ENCODE results near the gene GPHN. TPM values are rescaled to one million over a fixed set of nuclear protein-coding genes. Genes with fewer than 3 reads are reported as not detected.

The GPHN gene
- total and polyA plus RNA-seq, 7 donors = 8.1 to 39.7 (median 22.3) TPM

GRCh38 chr14:66606826-66607225 is 98.9 kb downstream of the GPHN start:
- 90 to 95% (median 93%) methylated on average over 2 of the region's 2 CpGs for WGBS, 3 donors
- no peak for DNase-seq
- Histone ChIP-seq H3K27me3 (ENCODE audit: insufficient read depth in 3 of 3, low read length in 2 of 3) (no peaks in the 10 kb centered on the region), H3K4me1 (peaks cover 3% of the 10 kb centered on the region), H3K36me3 (ENCODE audit: insufficient read depth in 1 of 2, low read depth in 1 of 2) (no peaks in the 10 kb centered on the region), H3K4me3 (no peak overlapping the region), H3K9me3 (no peaks in the 10 kb centered on the region), H3K27ac (no peak overlapping the region)
- ATAC-seq = no peak
- no peak for TF ChIP-seq CTCF (IDR thresholded peaks at IDR 0.05)
- intact Hi-C loops (cut with DNase I) = no loop called here

- no peaks in the 10 kb centered on the region for H3K9me3 ChIP-seq
- H3K27ac ChIP-seq = no peak overlapping the region
- DNase-seq = no peak
- no peaks in the 10 kb centered on the region for H3K36me3 ChIP-seq (ENCODE audit: insufficient read depth in 1 of 2, low read depth in 1 of 2)
- H3K27me3 ChIP-seq (ENCODE audit: insufficient read depth in 3 of 3, low read length in 2 of 3) = no peaks in the 10 kb centered on the region
- ATAC-seq = peak in 1 of 4 donors; percentile 29
- H3K4me3 ChIP-seq = no peak overlapping the region
- peak; percentile 17 for TF ChIP-seq CTCF (IDR thresholded peaks at IDR 0.05)
- intact Hi-C loops (cut with DNase I) = no loop called here
- peaks cover 3% of the 10 kb centered on the region for H3K4me1 ChIP-seq
- WGBS, 3 donors = 76 to 82% (median 82%) methylated on average over 4 of the region's 4 CpGs
These were observed 102.2 kb downstream of the GPHN start for GRCh38 chr14:66610154-66610563.

- intact Hi-C loops (cut with DNase I) = no loop called here
These were observed 105.4 kb downstream of the GPHN start for GRCh38 chr14:66613344-66613743.

GRCh38 chr14:66619952-66620351 is 112.0 kb downstream of the GPHN start:
- TF ChIP-seq CTCF (IDR thresholded peaks at IDR 0.05) = no peak
- H3K27me3 ChIP-seq (ENCODE audit: insufficient read depth in 3 of 3, low read length in 2 of 3) = no peaks in the 10 kb centered on the region
- no peak overlapping the region for H3K27ac ChIP-seq
- intact Hi-C loops (cut with DNase I) = no loop called here
- no peaks in the 10 kb centered on the region for H3K36me3 ChIP-seq (ENCODE audit: insufficient read depth in 1 of 2, low read depth in 1 of 2)
- peaks cover 6% of the 10 kb centered on the region for H3K4me1 ChIP-seq
- WGBS, 3 donors = 94 to 99% (median 98%) methylated on average over 2 of the region's 2 CpGs
- H3K4me3 ChIP-seq = no peak overlapping the region
- ATAC-seq (no peak), DNase-seq (no peak)
- H3K9me3 ChIP-seq = peaks cover 16% of the 10 kb centered on the region

More at GRCh38 chr14:66613344-66613743, 105.4 kb downstream of the GPHN start:
- no peak overlapping the region for H3K4me3 ChIP-seq
- H3K36me3 ChIP-seq (ENCODE audit: insufficient read depth in 1 of 2, low read depth in 1 of 2) = no peaks in the 10 kb centered on the region
- no peaks in the 10 kb centered on the region for H3K27me3 ChIP-seq (ENCODE audit: insufficient read depth in 3 of 3, low read length in 2 of 3)
- H3K4me1 ChIP-seq = peaks cover 3% of the 10 kb centered on the region
- peaks cover 13% of the 10 kb centered on the region for H3K9me3 ChIP-seq
- TF ChIP-seq CTCF (IDR thresholded peaks at IDR 0.05) = no peak
- DNase-seq = no peak
- ATAC-seq = no peak
- whole genome bisulfite sequencing, 3 donors = 64 to 82% (median 72%) methylated on average over 2 of the region's 2 CpGs
- H3K27ac ChIP-seq = no peak overlapping the region

GRCh38 chr14:66623838-66624237 is 115.9 kb downstream of the GPHN start:
- Histone ChIP-seq H3K36me3 (ENCODE audit: insufficient read depth in 1 of 2, low read depth in 1 of 2) (no peaks in the 10 kb centered on the region), H3K4me1 (peaks cover 16% of the 10 kb centered on the region), H3K4me3 (no peak overlapping the region), H3K9me3 (no peaks in the 10 kb centered on the region), H3K27ac (no peak overlapping the region), H3K27me3 (ENCODE audit: insufficient read depth in 3 of 3, low read length in 2 of 3) (no peaks in the 10 kb centered on the region)
- 56 to 79% (median 64%) methylated on average over 4 of the region's 4 CpGs for WGBS, 3 donors
- DNase-seq (no peak), ATAC-seq (peak in 2 of 4 donors; percentile 27 to 36)
- intact Hi-C loops (cut with DNase I) = no loop called here
- no peak for TF ChIP-seq CTCF (IDR thresholded peaks at IDR 0.05)
